Measurements from ENCODE around the gene CARD6.

DNA sequence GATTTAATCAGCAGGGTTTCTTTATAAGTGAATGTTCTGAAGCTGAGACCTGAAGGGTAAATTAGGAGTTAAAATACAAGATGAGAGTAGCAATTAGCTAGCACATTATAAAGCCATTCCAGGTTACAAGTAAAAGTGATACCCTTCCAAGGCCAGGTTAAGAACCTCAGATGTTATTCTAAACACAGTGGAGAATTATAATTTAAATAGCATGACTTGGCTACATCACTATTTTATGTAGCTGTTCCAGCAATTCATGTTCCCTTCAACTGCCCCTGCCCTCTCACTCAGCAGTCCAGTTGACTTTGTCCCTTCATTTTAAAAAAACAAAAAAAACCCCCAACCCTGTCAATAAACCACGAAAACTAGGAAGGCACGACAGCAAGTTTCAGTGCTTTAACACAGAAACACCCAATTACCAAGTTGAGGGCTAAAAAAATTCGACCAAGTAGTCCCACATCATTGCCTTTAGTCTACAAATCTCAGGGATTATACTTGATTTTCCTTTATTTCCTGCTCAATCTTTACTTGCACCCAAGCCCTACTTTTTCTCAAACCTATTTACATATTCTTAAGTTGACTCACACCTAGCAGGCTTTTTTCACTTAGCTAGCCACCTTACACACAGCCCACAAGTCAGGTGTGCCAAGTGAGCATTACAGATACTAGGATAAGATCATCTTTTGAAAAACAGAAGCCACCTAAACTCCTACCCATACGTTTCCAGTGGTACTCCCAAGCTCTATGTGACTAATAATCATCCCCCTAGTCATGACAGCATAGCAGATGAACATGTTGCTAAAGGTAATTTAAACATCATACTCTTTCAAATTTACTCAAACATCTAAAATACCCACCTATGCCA is 9.6 kb upstream of the CARD6 start:
- TF ChIP-seq POLR2A (IDR thresholded peaks at IDR 0.05; ENCODE audit: control extremely low read depth in 1 of 2, low read depth in 2 of 2, low read length in 2 of 2) (peak in 1 of 2 experiments; percentile 61; a peak in 2 of 3 replicates), FOSL1 (IDR thresholded peaks at IDR 0.05; ENCODE audit: insufficient read depth, low read depth, low read length) (no peak), SIN3A (conservative IDR thresholded peaks at IDR 0.05 in 1 of 2, IDR thresholded peaks at IDR 0.05 in 1 of 2; ENCODE audit: low read depth in 1 of 2, low read length in 2 of 2) (no peak), EP300 (IDR thresholded peaks at IDR 0.05; ENCODE audit: borderline replicate concordance in 1 of 2, low read depth in 2 of 2, low read length in 2 of 2) (no peak), ZNF274 (IDR thresholded peaks at IDR 0.05; ENCODE audit: borderline replicate concordance, extremely low read depth, low read length) (no peak), JUN (IDR thresholded peaks at IDR 0.05; ENCODE audit: low read depth, low read length) (no peak), EZH2 (IDR thresholded peaks at IDR 0.05; ENCODE audit: low read depth, low read length, severe bottlenecking) (no peak), YY1 (IDR thresholded peaks at IDR 0.05; ENCODE audit: low read depth, low read length) (no peak), CEBPB (IDR thresholded peaks at IDR 0.05; ENCODE audit: low read depth, low read length) (no peak), RFX5 (IDR thresholded peaks at IDR 0.05; ENCODE audit: borderline replicate concordance, low read depth, low read length) (no peak), POLR2AphosphoS5 (IDR thresholded peaks at IDR 0.05; ENCODE audit: low read depth, low read length) (peak; percentile 12; the same call in 1 of the 2 replicates)
- TF ChIP-seq, protein P1, sequence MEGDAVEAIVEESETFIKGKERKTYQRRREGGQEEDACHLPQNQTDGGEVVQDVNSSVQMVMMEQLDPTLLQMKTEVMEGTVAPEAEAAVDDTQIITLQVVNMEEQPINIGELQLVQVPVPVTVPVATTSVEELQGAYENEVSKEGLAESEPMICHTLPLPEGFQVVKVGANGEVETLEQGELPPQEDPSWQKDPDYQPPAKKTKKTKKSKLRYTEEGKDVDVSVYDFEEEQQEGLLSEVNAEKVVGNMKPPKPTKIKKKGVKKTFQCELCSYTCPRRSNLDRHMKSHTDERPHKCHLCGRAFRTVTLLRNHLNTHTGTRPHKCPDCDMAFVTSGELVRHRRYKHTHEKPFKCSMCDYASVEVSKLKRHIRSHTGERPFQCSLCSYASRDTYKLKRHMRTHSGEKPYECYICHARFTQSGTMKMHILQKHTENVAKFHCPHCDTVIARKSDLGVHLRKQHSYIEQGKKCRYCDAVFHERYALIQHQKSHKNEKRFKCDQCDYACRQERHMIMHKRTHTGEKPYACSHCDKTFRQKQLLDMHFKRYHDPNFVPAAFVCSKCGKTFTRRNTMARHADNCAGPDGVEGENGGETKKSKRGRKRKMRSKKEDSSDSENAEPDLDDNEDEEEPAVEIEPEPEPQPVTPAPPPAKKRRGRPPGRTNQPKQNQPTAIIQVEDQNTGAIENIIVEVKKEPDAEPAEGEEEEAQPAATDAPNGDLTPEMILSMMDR (IDR thresholded peaks at IDR 0.05; ENCODE audit: control extremely low read depth in 1 of 3, insufficient read depth in 1 of 3, low read depth in 1 of 3, low read length in 3 of 3), result no peak

All from H1 (cell line).